Measurements from ENCODE around the gene ZNF93. TPM values are rescaled to one million over a fixed set of nuclear protein-coding genes. Genes with fewer than 3 reads are reported as not detected.
"Not testable (repeated sequence)": the region's sequence is repeated elsewhere in the genome, so short reads cannot be mapped to it uniquely, and the experiment has no call there.

ZNF93 gene
- total RNA-seq, 1 donor from 2014 or later, result 4.2 TPM

DNA sequence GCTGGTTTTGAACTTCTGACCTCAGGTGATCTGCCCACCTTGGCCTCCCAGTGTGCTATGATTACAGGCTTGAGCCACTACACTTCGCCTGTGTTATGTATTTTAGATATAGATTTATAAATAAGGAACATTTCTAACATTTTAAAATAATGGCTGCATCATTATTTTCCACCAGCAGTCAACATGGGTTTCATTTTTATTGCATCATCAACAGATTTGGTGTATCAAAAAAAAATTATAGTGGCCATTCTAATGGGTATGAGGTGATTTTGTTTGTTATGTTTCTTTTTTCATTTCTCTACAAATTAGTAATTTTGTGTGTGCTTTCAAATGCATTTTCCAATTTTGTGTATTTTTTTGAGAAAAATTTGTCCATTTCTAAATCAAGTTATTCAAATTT, 16.2 kb upstream of the ZNF93 start:
- Histone ChIP-seq H3K27ac (no peak overlapping the region), H3K36me3 (peaks cover 0 to 41% of the 10 kb centered on the region in 2 donors)
- no peak for TF ChIP-seq POLR2A (IDR thresholded peaks at IDR 0.05)
- no peak for TF ChIP-seq CTCF (IDR thresholded peaks at IDR 0.05)
- no peak for TF ChIP-seq POLR2AphosphoS5 (IDR thresholded peaks at IDR 0.05; ENCODE audit: insufficient read depth in 1 of 2, low read depth in 1 of 2)

GRCh38 chr19:19892055-19892941, 8.4 kb upstream of the ZNF93 start:
- H3K27me3 ChIP-seq; H3K27ac ChIP-seq; intact Hi-C loops (cut with DNase I); H3K4me1 ChIP-seq; DNase-seq (ENCODE audit: extremely low spot score in 2 of 2); H3K4me3 ChIP-seq: not testable (repeated sequence)
- peaks cover 0 to 33% of the 10 kb centered on the region in 2 donors for H3K36me3 ChIP-seq
- peaks cover 14% of the 10 kb centered on the region for H3K9me3 ChIP-seq

More for the DNA sequence above, 16.2 kb upstream of the ZNF93 start:
- peaks cover 3% of the 10 kb centered on the region for H3K9me3 ChIP-seq
- no peaks in the 10 kb centered on the region for H3K27me3 ChIP-seq
- no peak for DNase-seq (ENCODE audit: extremely low spot score in 2 of 2)
- no peaks in the 10 kb centered on the region for H3K4me1 ChIP-seq
- H3K4me3 ChIP-seq, result no peak overlapping the region
- intact Hi-C loops (cut with DNase I), result no loop called here

GRCh38 chr19:19900139-19900728, 512 bp upstream of the ZNF93 start:
- H3K9me3 ChIP-seq, result no peaks in the 10 kb centered on the region
- no peak for TF ChIP-seq CTCF (IDR thresholded peaks at IDR 0.05)
- TF ChIP-seq POLR2A (IDR thresholded peaks at IDR 0.05), result no peak
- TF ChIP-seq POLR2AphosphoS5 (IDR thresholded peaks at IDR 0.05; ENCODE audit: insufficient read depth in 1 of 2, low read depth in 1 of 2), result no peak
- peak overlapping the region; percentile 43 for H3K27ac ChIP-seq
- H3K27me3 ChIP-seq, result no peaks in the 10 kb centered on the region
- peak overlapping the region; percentile 70 to 86 for H3K4me3 ChIP-seq
- H3K4me1 ChIP-seq, result peaks cover 13% of the 10 kb centered on the region
- intact Hi-C loops (cut with DNase I), result loop anchor here (10.0 kb wide), 1 partner anchor 1195 kb away; no protein-coding TSS in a partner anchor
- DNase-seq (ENCODE audit: extremely low spot score in 2 of 2), result no peak
- H3K36me3 ChIP-seq, result no peaks in the 10 kb centered on the region

GRCh38 chr19:19907551-19907950, 6.8 kb downstream of the ZNF93 start:
- not testable (repeated sequence) for H3K9me3 ChIP-seq; DNase-seq (ENCODE audit: extremely low spot score in 2 of 2); H3K4me3 ChIP-seq; H3K27me3 ChIP-seq; H3K4me1 ChIP-seq; H3K27ac ChIP-seq; H3K36me3 ChIP-seq
- intact Hi-C loops (cut with DNase I), result loop anchor here (10.0 kb wide), 1 partner anchor 1203 kb away; no protein-coding TSS in a partner anchor

GRCh38 chr19:19909654-19910053, 8.9 kb downstream of the ZNF93 start:
- Histone ChIP-seq H3K27ac (no peak overlapping the region), H3K9me3 (no peaks in the 10 kb centered on the region), H3K4me1 (no peaks in the 10 kb centered on the region), H3K27me3 (no peaks in the 10 kb centered on the region), H3K36me3 (no peaks in the 10 kb centered on the region), H3K4me3 (no peak overlapping the region)
- TF ChIP-seq POLR2AphosphoS5 (IDR thresholded peaks at IDR 0.05; ENCODE audit: insufficient read depth in 1 of 2, low read depth in 1 of 2) (no peak), POLR2A (IDR thresholded peaks at IDR 0.05) (no peak), CTCF (IDR thresholded peaks at IDR 0.05) (no peak)
- no peak for DNase-seq (ENCODE audit: extremely low spot score in 2 of 2)
- intact Hi-C loops (cut with DNase I), result loop anchor here (10.0 kb wide), 1 partner anchor 1205 kb away; no protein-coding TSS in a partner anchor

GRCh38 chr19:19911150-19911549, 10.4 kb downstream of the ZNF93 start:
- H3K27ac ChIP-seq, result no peak overlapping the region
- H3K36me3 ChIP-seq, result no peaks in the 10 kb centered on the region
- intact Hi-C loops (cut with DNase I), result no loop called here

More at GRCh38 chr19:19911150-19911549, 10.4 kb downstream of the ZNF93 start:
- no peaks in the 10 kb centered on the region for H3K4me1 ChIP-seq
- DNase-seq (ENCODE audit: extremely low spot score in 2 of 2), result no peak
- H3K27me3 ChIP-seq, result no peaks in the 10 kb centered on the region
- no peak for TF ChIP-seq POLR2AphosphoS5 (IDR thresholded peaks at IDR 0.05; ENCODE audit: insufficient read depth in 1 of 2, low read depth in 1 of 2)
- H3K4me3 ChIP-seq, result no peak overlapping the region
- H3K9me3 ChIP-seq, result no peaks in the 10 kb centered on the region

All from vagina (tissue), 2 donors.